MCF 10A (cell line): ENCODE results near the gene RABEPK. TPM values are rescaled to one million over a fixed set of nuclear protein-coding genes. Genes with fewer than 3 reads are reported as not detected.

ENCODE experiments used
- BruUV-seq: library from RNA; stranded (reverse); fragments of 400-500 nt; replicated peaks from 2 replicates; lab custom pipeline; 2021; lab: Mats Ljungman, UMichigan
- CTCF ChIA-PET: fragments of 300-600 bp; sonication (Branson Sonifier 250); formaldehyde crosslinking; extraction: SDS; loops from one replicate; lab custom pipeline; 2021; ENCODE audit warnings: antibody characterized with exemption, inconsistent platforms; lab: Yijun Ruan, JAX
- POLR2A ChIA-PET: fragments of 300-600, 350-650 bp; sonication (Branson Sonifier 250); formaldehyde crosslinking; extraction: SDS; loops from one replicate; lab custom pipeline; 2020; ENCODE audit warnings: antibody characterized with exemption, inconsistent platforms; lab: Yijun Ruan, JAX
- DNase-seq: peaks from one replicate; pipeline ENCODE4 v3.0.0-alpha.2; 2018; ENCODE audit not compliant: unreplicated experiment
- H3K27ac Mint-ChIP-seq: one replicate; pipeline ENCODE4 v1.8.0; 2022; ENCODE audit warnings: mild to moderate bottlenecking, low read depth, mixed read lengths; ENCODE audit not compliant: unreplicated experiment
- H3K27me3 Mint-ChIP-seq: one replicate; pipeline ENCODE4 v1.8.0; 2022; ENCODE audit warnings: mixed read lengths; ENCODE audit not compliant: insufficient read depth, unreplicated experiment
- H3K36me3 Mint-ChIP-seq: one replicate; pipeline ENCODE4 v1.8.0; 2022; ENCODE audit warnings: mild to moderate bottlenecking, moderate library complexity, mixed read lengths; ENCODE audit not compliant: insufficient read depth, unreplicated experiment
- H3K4me1 Mint-ChIP-seq: one replicate; pipeline ENCODE4 v1.8.0; 2022; ENCODE audit warnings: mixed read lengths; ENCODE audit not compliant: insufficient read depth, unreplicated experiment
- H3K4me3 Mint-ChIP-seq: one replicate; pipeline ENCODE4 v1.8.0; 2022; ENCODE audit warnings: mild to moderate bottlenecking, moderate library complexity, mixed read lengths; ENCODE audit not compliant: unreplicated experiment
- H3K9me3 Mint-ChIP-seq: one replicate; pipeline ENCODE4 v1.8.0; 2022; ENCODE audit warnings: mixed read lengths; ENCODE audit not compliant: unreplicated experiment
- intact Hi-C: fragments of 100-400 bp; cut with micrococcal nuclease; formaldehyde crosslinking; loops from 2 replicates; pipeline ENCODE4 v1.14.1; 2022
- total RNA-seq: library from RNA; stranded (reverse); gene quantifications from 2 replicates; pipeline ENCODE4 v1.2.3, GENCODE V29; 2022
- TF ChIP-seq, protein P1 (sequence below): fragments of 200-600 bp; IDR thresholded peaks from one replicate; pipeline ENCODE4 v1.8.0; 2022; ENCODE audit warnings: antibody characterized with exemption, mild to moderate bottlenecking; ENCODE audit not compliant: unreplicated experiment

Gene RABEPK
- total RNA-seq, 1 experiment from 2014 or later = 37.2 TPM

DNA sequence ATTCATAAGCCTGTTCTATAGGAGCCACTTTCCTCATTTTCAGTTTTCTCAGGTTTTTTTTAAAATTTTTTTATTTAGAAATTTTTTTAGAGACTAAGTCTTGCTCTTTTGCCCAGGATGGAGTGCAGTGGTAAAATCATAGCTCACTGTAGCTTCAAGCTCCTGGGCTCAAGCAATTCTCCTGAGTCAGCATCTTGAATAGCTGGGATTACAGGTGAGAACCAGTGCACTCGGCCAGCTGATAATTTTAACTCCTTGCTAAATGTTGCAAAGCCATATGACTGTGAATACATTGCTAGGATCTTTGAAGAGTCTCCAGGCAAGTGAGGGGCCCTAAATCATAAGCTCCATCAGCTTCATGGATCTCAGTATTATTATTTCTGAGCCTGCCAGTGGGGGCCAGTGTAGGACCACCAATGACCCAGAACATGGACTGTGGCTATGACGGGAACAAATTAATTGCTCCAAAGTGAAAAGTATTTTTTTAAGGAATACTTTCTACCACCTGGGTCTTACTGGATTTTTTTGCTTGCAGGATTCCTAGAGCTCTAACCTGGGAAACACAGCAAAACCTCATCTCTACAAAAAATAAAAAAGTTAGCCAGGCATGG, 55.5 kb downstream of the RABEPK start:
- Mint-ChIP-seq H3K4me3 (no peak overlapping the region), H3K36me3 (peaks cover under 1% of the 10 kb centered on the region), H3K4me1 (peaks cover 3% of the 10 kb centered on the region), H3K27ac (no peak overlapping the region), H3K27me3 (no peaks in the 10 kb centered on the region), H3K9me3 (no peaks in the 10 kb centered on the region)
- intact Hi-C loops = loop anchor here (1.0 kb wide), 1 partner anchor 118 kb away; no protein-coding TSS in a partner anchor
- ChIA-PET POLR2A (interaction anchor here (0.7 to 3.0 kb wide), 6 partner anchors 12 to 73 kb away, joined by 3 to 14 read pairs (median 3); partner anchors contain the start of gene HSPA5), CTCF (interaction anchor here (0.9 to 1.6 kb wide), 3 partner anchors 11 to 18 kb away, joined by 3 to 8 read pairs (median 3); no protein-coding TSS in a partner anchor)
- no TSS peak for BruUV-seq
- peak; percentile 37 for DNase-seq
- TF ChIP-seq, protein P1, sequence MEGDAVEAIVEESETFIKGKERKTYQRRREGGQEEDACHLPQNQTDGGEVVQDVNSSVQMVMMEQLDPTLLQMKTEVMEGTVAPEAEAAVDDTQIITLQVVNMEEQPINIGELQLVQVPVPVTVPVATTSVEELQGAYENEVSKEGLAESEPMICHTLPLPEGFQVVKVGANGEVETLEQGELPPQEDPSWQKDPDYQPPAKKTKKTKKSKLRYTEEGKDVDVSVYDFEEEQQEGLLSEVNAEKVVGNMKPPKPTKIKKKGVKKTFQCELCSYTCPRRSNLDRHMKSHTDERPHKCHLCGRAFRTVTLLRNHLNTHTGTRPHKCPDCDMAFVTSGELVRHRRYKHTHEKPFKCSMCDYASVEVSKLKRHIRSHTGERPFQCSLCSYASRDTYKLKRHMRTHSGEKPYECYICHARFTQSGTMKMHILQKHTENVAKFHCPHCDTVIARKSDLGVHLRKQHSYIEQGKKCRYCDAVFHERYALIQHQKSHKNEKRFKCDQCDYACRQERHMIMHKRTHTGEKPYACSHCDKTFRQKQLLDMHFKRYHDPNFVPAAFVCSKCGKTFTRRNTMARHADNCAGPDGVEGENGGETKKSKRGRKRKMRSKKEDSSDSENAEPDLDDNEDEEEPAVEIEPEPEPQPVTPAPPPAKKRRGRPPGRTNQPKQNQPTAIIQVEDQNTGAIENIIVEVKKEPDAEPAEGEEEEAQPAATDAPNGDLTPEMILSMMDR = peak; percentile 23

DNA sequence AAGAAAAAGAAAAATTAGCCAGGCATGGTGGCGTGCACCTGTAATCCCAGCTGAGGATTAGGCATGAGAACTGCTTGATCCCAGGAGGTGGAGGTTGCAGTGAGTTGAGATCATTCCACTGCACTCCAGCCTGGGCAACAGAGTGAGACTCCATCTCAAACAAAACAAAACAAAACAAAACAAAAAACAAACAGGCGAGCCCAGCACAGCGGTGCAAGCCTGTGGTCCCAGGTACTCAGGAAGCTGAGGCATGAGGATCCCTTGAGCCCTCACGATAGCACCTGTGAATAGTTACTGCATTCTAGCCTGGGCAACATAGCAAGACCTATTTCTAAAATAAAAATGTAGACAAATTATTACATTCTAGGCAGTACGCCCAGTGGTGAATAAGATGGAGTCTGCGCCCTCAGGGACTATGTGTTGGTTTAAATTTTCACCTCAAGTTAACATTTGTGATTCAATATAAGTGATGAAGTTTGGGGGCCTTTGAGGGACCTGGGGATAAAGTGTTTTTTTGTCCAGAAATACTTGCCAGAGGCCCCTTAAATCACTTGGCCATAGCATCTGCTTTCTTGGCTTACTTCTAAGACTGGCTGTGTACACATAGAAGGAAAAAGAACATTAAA, 57.9 kb downstream of the RABEPK start:
- Mint-ChIP-seq H3K27me3 (no peaks in the 10 kb centered on the region), H3K4me1 (peaks cover 15% of the 10 kb centered on the region), H3K9me3 (no peaks in the 10 kb centered on the region), H3K4me3 (no peak overlapping the region), H3K27ac (no peak overlapping the region), H3K36me3 (peaks cover 6% of the 10 kb centered on the region)
- no peak for DNase-seq
- BruUV-seq = no TSS peak
- ChIA-PET CTCF (no interaction called here), POLR2A (no interaction called here)
- TF ChIP-seq, protein P1 = no peak
- intact Hi-C loops = no loop called here

DNA sequence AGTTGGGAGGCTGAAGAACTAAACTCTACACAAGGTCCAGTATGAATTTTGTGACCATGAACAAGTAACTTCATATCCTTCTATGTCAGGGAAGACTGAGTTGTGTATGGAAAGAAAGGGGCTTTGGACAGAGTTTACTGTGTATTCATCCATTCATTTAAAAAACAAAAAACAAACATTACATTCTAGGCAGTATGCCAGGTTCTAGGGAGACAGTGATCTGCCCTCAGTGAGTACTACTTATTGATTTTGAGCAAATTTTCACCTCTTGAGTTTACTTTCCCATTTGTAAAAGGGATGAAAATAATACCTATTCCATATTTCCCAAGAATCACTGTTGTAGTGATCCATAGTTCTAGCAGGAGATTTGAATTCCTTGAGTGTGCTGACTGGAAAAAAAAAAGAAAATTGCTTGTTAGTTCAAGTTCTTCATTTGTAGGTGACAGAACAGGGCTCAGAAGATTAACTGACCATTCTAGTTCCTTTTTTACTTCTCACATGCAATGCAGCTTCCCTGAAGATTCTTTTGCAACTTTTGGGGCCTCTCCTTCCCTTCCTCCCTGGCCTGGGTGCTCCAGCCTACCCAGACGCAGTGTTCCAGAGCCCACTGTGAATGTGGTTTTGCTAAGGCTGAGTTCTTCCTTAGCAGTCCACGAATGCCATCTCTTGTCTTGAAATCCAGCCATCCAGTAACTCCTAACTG, 58.6 kb downstream of the RABEPK start:
- no TSS peak for BruUV-seq
- TF ChIP-seq, protein P1 = no peak
- H3K4me3 Mint-ChIP-seq = no peak overlapping the region
- no peak overlapping the region for H3K27ac Mint-ChIP-seq
- ChIA-PET CTCF (no interaction called here), POLR2A (no interaction called here)
- no peaks in the 10 kb centered on the region for H3K9me3 Mint-ChIP-seq
- intact Hi-C loops = no loop called here
- DNase-seq = no peak
- H3K27me3 Mint-ChIP-seq = no peaks in the 10 kb centered on the region
- peaks cover 19% of the 10 kb centered on the region for H3K4me1 Mint-ChIP-seq
- peaks cover 6% of the 10 kb centered on the region for H3K36me3 Mint-ChIP-seq

DNA sequence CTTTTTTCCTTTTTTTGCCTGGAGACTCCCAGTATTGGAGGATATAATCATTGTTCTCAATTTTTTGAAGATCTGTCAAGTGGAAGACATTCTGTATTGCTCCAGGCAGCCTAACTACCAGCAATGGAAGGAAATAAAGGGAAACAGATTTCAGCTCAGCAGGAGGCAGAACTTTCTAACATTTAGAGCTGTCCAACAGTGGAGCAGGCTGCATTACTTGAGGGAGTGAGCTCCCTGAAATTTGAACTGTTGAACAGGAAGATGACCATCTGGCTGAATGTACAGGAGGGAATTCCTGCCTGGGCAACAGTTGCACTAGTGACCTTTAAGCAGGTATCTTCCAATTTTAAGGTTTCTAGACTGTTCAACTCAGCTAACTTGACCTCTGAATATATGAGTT, 60.2 kb downstream of the RABEPK start:
- ChIA-PET CTCF (interaction anchor here (0.6 to 2.5 kb wide), 8 partner anchors 9 to 112 kb away, joined by 3 to 14 read pairs (median 4); no protein-coding TSS in a partner anchor), POLR2A (interaction anchor here (0.6 to 4.9 kb wide), 5 partner anchors 11 to 48 kb away, joined by 3 to 83 read pairs (median 9); partner anchors contain the start of gene HSPA5)
- no peaks in the 10 kb centered on the region for H3K9me3 Mint-ChIP-seq
- peaks cover 30% of the 10 kb centered on the region for H3K4me1 Mint-ChIP-seq
- intact Hi-C loops = no loop called here
- DNase-seq = no peak
- H3K4me3 Mint-ChIP-seq = peak overlapping the region; percentile 83
- no peaks in the 10 kb centered on the region for H3K27me3 Mint-ChIP-seq
- TF ChIP-seq, protein P1 = no peak
- no TSS peak for BruUV-seq
- peak overlapping the region; percentile 92 for H3K27ac Mint-ChIP-seq
- H3K36me3 Mint-ChIP-seq = peaks cover 19% of the 10 kb centered on the region
